ENCODE data around the gene MFSD2A.
"Not testable (repeated sequence)": the region's sequence is repeated elsewhere in the genome, so short reads cannot be mapped to it uniquely, and the experiment has no call there.

MFSD2A gene

DNA sequence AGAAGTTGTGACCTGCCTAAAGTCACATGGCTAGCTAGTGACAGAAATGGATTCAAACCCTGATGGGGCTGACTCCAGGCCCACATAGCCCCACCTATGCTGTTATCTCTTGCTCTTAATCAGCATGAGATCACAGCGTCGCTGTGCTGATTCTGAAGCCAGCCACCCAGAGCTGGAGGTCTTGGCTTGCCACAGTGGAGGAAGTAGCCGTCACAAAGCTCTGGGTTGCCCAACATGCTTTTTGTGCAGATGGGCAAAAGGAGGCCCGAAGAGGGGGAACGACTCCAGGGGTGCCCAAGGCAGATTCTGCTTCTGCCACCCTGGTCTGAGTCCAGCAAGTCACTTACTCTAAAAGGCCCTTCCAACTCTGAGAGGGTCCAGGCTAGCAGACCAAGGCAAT, 14.7 kb upstream of the MFSD2A start:
- no peak for DNase-seq (ENCODE audit: low read depth in 2 of 3, low spot score in 2 of 3)

DNA sequence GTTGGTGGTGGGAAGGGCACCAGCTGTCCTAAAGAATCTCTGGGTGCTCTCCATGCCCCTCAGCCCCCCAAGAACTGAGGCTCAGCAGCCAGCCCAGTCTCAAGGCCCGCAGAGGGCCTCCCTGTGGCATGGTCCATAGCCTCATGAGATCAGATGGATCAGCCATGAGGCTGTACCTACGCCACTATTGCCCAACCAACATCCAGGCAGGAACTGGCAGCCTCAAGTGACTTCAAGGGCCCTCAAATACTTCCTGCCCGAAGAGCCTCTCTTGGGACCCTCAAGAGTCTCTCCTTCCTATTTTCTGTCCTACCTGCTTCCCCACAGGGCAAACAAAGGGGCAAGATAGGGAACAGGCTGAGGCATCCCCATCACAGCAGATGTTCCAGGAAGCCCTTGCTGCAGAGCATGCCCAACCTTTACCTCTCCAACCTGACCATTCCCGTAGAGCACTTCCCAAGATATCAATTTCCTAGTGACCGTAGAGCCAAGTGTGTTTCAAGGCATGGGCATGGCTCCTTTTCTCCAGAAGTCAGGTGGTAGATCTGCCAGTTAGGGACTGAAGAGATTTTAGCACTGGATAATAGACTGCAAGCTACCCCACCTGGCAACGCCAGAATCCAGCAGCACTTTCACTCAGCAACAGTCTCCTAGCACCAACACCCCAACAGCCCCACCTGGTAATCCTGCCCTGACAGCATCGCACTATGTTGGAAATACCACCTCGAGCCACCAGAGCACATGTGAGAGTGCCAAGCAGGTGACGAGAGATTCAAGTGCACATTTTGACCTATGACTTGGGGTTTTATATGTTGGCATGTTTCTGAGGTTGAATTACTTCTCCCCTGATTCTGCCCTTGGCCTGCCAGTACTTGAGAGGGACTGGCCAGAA, 13.7 kb upstream of the MFSD2A start:
- DNase-seq (ENCODE audit: low read depth in 2 of 3, low spot score in 2 of 3), result no peak

DNA sequence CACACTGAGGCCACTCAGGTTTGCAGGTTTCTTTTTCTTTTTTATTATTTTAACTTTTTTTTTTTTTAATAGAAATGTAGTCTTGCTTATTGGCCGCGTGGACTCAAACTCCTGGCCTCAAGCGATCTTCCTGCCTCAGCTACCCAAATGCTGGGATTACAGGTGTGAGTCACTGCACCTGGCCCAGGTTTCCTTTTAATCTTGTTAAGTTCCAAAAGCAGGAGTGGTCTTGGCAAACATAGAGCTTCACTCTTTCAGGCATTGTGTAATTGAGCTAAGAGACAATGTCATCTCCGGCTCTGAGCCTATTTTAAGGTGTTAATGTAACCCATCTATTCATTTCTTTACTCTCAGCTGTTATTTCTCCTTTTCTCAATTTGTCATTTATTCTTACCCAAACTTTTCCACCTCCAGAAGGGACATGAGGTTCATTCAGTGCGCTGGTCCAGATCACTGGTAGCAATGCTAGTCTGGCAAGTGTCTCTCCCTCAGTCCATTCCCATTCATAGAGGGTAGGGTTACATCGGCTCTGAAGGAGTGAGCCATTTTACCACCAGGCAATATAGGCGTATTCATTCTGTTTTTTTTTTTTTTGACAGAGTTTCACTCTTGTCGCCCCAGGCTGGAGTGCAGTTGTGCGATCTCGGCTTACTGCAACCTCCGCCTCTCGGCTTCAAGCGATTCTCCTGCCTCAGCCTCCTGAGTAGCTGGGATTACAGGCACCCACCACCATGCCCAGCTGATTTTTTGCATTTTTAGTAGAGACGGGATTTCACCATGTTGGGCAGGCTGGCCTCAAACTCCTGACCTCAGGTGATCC, 11.3 kb upstream of the MFSD2A start:
- no peak for DNase-seq (ENCODE audit: low read depth in 2 of 3, low spot score in 2 of 3)

DNA sequence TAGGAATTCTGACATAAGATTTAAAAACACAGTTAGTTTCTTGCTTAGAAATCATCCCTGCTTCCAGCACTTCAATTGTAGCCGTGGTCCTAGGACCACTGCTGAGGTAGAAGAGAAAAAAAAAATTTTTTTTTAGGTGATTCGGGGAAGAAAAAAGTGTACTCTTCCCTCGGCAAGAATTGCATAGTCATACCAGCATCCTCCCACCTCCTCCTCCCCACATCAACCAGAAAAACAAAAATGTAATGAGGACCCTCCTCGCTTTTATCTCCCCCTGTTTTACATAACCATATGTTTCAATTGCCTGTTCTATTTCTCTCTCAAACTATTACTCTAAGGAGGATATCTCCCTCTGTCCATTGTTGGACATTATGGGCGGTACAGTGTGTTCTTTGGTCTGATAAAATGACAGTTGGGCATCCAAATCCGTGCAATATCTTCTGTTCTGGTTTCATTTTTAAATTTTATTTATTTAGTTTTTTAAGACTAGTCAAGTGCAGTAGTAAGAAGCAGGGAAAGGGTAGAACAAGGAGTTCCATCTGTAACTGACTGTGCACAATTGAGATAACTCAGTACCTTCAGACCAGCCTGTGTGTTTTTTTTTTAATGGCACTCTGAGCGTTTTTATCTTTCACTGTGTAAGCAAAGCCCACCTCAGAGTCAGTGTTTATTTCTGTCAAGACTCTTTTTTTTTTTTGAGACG, 10.4 kb upstream of the MFSD2A start:
- no peak for DNase-seq (ENCODE audit: low read depth in 2 of 3, low spot score in 2 of 3)

DNA sequence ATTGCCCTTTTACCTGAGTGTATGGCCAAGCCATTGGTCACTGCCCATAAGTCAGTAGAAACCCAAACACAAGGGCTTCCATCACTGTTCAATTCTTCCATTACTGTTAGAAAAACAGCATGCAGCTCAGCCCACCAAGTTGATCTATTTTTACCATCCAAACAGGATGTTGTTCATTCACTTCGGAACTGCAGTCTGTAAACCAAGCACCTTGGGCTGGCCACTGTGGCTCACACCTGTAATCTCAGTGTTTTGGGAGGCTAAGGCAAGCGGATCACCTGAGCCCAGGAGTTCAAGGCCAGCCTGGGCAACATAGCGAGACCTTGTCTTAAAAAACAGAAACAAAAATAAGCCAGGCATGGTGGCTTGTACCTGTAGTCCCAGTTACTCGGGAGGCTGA, 8.7 kb upstream of the MFSD2A start:
- no peak for DNase-seq (ENCODE audit: low read depth in 2 of 3, low spot score in 2 of 3)

DNA sequence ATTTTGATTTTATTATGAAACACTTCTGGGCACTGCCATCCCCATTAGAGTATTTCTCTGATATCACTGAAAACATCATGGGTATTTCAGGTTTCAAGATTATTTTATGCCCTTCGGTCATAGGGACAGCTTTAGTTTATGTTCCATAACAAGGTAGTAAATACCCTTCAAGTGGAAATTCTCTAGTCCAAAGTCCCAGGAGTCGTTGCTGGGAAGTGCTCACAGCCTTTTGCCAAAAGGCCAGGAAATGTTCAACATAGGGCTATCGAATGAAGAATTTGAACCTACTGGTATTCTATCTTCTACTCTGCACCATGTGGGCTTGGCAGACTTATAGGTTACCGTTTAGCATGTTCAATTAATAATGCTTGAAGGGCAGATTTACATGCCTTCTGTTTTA, 7.7 kb upstream of the MFSD2A start:
- no peak for DNase-seq (ENCODE audit: low read depth in 2 of 3, low spot score in 2 of 3)

DNA sequence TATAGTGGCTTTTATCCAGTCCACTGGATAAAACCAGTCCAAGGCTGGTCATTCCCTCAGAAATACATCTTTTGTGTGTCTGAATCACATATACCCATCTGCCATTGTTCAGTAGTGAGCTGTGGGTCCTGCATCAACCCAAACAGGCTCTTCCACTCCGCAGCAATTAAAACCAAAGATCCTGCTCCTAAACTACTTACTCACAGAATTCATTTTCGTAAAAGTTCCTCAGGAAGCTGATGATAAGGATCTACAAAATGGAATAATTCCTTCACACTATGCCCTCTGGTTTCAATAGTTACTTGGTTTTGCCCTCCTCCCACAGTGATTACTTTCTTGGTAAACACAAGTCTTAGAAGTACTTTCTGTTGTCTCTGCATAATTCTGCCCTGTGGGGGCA, 5.1 kb upstream of the MFSD2A start:
- DNase-seq (ENCODE audit: low read depth in 2 of 3, low spot score in 2 of 3), result no peak

DNA sequence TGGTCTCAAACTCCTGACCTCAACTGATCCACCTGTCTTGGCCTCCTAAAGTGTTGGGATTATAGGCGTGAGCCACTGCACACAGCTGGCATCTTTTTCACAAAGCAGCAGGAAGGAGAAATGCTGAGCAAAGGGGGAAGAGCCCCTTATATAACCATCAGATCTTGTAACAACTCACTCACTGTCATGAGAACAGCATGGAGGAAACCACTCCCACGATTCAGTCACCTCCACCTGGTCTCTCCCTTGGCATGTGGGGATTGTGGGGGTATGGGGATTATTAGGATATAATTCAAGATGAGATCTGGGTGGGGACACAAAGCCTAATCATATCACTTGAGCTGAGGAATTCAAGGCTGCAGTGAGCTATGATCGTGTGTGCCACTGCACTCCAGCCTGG, 3.0 kb upstream of the MFSD2A start:
- no peak for DNase-seq (ENCODE audit: low read depth in 2 of 3, low spot score in 2 of 3)

DNA sequence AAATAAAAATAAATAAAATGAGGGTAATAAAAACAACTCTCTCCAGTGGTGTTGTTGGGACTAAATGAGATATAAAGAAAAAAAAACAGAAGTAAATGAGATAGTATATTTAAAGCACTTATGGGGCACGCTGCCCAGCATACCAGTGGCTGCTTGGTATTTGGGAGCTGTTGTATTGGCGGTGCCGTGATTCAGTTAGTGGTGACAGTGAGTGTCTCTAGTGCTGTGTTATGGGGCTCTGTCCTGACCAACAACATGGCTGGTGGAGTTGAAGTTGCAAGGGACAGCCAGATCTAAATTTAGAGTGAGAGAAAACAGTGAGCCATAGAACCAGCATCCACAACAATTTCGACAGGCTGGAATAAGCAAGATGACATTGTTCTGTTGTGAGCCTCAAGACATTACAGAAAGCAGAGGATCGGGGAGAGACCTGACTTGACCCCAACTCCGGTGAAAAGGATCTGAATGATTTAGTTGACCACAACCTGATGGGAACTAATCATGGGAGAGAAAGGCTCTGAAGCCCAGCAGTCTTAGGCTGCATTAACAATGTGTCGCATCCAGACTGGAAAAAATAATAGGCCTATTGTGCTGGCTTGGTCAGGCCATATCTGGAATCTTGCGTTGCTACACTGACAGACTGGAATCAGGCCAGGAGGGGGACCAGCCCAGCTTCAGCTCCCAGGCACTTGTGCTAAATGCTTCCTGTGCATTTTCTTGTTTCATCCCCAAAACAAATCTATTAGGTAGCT, 2.4 kb upstream of the MFSD2A start:
- DNase-seq (ENCODE audit: low read depth in 2 of 3, low spot score in 2 of 3), result no peak

DNA sequence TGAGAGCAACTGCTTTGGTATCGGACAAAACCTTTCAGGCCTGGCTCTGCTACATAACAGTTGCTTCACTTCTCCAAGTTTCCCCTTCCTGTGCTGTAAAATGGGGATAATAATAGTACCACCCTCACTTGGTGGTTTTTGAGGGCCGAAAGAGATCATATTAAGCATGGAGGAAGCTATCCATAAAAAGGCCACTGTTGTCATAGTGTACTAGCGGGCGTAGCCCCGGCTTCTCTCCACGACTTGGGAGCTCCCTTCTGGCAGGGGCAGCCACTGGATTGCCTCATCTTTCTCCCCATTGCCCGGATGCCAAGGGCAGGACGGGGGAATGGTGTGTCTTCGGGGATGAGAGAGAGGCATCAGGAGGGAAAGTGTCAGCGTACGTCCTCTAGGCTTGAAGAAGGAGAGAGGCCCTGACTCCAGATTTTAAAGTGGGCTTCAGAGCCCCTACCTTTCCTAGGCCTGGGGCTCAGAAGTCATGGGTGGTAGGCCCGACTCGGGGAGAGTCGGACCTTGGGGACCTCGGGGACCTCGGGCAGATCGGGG, 548 bp upstream of the MFSD2A start:
- DNase-seq (ENCODE audit: low read depth in 2 of 3, low spot score in 2 of 3), result no peak

DNA sequence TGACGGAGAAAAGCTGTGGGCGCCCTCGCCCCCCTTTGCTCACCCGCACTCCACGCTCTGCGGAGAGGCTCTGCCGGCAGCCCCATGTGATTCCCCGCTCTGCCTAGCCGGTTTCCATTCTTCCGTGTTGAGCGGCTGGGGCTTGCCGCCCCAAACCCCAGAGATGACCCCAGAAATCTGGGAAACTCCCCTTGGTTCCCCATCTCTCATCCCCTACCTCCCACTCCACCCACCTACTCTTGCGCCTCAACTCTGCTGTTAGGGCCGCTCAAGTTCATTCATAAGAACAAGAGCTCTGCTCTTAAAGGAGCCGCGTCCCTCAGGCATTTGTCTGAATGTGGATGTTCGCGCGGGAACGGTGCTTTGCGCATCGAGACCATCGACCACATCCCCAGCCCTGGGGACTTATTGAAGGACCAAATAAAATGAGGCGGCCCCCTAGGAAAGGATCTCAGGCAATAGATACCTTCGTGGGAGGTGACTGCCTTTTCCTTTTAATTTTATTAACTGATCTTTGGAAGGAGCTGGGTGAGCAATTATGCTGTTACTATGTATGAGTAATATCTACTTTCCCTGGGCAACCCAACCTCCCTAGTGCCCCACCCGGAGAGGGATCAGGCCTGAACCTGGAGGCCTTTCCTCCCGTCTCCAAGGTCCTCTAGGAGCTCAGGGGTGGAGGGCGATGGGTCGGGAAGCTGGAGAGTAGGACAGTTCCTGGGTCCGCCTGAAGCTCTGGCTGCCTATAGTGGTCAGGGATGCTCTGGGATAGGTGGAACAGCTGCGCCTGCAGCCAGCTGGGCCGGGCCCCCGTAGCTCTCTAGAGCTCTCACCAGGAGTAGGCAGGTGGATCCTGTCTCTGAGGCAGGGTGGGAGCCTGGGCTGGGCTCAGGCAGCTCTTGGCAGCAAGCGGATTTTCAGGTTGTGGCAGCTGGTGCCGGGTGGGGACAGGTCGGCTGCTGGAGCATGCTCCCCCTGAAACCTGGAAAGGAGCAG, 898 bp downstream of the MFSD2A start:
- DNase-seq (ENCODE audit: low read depth in 2 of 3, low spot score in 2 of 3), result peak; percentile 29 to 47 (median 36)

DNA sequence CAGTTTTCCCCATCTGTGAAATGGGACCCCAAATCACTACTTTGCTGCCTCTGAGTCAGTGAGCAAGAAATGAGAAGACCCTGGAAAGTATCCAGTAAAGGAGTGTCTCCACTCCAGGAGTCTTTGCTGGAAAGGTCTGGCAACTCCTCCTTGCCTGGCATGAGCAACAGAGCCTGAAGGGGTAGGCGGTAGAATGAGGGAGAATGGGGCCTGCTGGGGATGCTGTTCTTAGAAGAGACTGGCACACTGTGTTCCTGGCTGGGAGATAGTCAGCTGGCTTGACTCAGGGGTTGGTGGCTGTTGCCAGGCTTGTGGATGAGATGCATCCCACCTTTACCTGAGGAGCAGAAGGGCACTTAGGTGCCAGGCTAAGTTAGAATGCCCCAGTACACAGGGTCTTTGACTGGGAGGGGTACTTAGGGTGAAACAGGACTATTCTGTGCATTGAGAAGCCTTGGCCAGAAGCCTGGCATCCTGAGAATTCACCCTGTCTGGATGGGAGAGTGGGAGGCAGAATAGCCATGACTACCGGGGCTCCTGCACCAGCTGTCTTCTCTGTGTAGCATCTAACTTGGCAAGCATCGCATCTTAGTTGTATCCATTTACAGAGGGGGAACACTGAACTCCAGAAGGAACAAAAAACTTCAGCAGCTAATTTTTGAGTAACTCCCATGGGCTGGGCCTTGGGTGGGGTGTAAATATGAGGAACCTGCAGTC, 2.5 kb downstream of the MFSD2A start:
- no peak for DNase-seq (ENCODE audit: low read depth in 2 of 3, low spot score in 2 of 3)

DNA sequence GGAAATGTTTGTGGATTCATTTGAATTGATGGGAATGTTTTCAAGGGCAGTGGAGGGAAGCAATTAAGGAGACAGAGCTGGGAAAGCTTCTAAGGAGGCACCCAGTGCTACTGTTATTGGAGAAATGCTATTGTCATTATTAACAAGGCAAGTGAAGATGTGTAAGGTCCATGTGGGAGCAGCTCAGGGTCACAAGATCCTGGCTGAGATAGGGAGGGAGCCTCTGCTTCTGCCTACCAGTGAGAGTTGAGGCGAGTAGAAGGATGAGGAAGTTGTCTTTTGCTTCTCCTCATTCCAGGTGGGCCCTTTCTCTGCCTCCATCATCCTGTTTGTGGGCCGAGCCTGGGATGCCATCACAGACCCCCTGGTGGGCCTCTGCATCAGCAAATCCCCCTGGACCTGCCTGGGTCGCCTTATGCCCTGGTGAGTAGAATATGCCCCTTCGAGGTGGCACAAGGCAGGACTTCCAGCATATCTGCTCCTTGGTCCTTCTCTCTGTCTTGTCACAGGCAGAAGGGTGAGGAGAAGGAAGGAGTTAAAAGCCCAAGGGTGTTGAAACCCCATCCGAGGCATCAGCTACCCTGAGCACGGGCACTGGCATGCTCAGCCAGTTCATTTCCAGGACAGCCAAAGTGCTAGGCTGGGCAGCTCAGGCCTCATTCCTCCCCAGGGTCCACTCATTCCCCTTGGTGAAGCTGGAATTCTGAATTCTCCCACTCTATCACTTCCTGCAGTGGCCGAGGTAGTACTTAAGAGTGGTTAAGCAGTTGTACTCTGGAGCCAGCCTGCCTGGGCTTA, 3.7 kb downstream of the MFSD2A start:
- DNase-seq (ENCODE audit: low read depth in 2 of 3, low spot score in 2 of 3), result no peak

DNA sequence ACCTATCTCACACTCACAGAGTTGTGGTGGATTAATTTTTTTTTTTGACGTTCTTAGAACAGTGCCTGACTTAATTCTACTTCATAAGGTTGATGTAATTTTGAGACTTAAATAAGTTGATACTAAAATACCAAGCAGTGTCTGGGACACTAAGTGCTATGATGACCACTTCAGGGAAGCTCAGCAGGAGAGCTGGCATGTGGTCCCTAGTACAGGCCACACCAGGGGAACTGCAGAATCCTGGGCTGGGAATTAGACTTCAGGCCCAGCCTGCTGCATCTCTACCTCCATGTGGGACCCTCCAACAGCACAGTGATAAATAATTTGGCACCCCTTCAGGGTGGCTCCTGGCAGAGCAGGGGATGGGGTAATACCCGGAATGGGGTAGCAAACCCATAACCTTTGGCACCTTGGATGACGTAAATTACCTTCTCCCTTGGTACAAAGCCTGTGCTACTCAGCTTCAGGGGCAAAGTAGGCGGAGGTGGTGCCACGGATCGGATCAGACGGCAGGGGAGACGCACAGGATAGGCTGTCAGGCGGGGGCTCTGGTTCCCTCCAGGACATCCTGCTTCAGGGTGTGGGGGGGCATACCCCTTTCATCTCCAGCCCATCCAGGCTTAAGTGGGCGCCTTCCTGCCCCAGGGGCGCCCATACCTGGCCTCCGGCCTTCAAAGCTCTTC, 4.8 kb downstream of the MFSD2A start:
- DNase-seq (ENCODE audit: low read depth in 2 of 3, low spot score in 2 of 3), result no peak

DNA sequence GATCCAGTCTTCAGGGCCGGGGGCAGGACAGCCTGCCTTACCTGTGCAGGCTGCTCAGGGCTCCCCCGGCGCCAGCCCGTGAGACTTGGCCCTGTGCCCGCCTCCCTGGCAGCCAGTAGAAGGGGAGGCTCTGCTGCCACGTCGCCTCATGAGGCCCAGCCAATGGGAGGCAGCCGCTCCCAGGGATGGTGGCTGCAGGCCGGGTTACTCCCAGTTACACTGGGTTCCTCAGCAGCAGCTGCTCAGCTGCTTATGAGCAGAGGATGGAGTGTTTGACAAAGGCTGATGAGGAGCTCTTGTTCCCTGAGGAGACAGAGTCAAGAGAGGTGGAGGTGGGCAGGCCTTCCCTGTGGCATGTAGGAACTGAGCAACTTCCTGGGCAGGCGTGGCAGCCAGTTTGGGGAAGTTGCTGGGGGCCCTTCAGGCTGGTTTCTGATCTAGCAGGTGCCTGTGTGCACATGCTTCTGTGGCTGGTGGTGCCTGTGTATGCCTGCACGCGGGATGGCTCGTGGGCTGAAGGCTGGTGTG, 5.5 kb downstream of the MFSD2A start:
- no peak for DNase-seq (ENCODE audit: low read depth in 2 of 3, low spot score in 2 of 3)

DNA sequence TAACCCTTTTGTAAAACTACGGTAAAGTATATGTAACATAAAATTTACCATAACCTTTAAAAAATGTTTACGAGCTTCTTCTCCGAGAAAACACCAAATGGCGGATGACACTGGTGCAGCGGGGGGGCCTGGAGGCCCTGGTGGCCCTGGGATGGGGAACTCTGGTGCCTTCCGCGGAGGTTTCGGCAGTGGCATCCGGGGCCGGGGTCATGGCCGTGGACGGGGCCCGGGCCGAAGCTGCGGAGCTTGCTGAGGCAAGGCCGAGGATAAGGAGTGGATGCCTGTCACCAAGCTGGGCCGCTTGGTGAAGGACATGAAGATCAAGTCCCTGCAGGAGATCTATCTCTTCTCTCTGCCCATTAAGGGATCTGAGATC, 7.5 kb downstream of the MFSD2A start:
- DNase-seq (ENCODE audit: low read depth in 2 of 3, low spot score in 2 of 3), result no peak

DNA sequence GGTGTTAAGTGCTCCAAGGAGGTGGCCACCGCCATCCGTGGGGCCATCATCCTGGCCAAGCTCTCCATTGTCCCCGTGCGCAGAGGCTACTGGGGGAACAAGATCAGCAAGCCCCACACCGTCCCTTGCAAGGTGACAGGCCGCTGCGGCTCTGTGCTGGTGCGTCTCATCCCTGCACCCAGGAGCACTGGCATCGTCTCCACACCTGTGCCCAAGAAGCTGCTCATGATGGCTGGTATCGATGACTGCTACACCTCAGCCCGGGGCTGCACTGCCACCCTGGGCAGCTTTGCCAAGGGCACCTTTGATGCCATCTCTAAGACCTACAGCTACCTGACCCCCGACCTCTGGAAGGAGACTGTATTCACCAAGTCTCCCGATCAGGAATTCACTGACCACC, 8.0 kb downstream of the MFSD2A start:
- not testable (repeated sequence) for DNase-seq (ENCODE audit: low read depth in 2 of 3, low spot score in 2 of 3)
